NCI-H128 (cell line): ENCODE data around the gene MDFI.

Experiments used
- DNase-seq: peaks from one replicate; lab custom pipeline; 2025; ENCODE audit not compliant: unreplicated experiment; lab: John Stamatoyannopoulos, UW

MDFI gene

DNA sequence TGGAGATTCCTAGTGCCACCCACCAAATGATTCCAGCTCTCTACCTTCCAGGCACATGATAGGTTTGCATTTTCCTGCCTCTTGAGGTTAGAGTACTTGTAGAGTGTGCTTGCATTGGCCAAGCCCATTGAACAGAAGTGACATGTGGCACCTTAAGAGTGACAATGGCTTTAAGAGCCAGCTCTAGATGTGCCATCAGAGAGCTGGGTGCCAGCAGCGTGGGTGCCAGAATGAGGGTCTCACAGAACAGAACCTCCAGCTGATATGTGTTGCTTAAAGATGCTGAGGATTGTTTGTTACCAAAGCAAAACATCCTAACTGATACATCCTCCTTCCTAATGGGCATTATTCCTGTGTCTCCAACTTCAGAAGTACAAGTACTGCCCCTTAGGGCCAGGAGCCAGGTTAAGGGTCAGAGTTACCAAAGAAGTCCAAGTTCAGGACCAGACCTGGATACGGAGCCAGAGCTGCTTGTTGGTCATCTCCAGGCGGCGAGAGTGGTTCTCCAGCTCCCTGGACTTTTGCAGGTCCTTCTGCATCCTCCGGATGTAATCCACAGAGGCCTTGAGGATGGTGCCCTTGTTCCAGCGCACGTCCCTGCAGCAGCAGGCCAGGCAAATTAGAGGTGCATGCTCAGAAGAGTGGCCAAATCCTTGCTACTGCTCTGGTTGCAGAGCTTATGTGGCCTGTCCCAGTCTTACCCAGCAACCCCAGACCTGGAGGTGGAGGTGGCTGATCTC is 47.5 kb downstream of the MDFI start:
- no peak for DNase-seq

DNA sequence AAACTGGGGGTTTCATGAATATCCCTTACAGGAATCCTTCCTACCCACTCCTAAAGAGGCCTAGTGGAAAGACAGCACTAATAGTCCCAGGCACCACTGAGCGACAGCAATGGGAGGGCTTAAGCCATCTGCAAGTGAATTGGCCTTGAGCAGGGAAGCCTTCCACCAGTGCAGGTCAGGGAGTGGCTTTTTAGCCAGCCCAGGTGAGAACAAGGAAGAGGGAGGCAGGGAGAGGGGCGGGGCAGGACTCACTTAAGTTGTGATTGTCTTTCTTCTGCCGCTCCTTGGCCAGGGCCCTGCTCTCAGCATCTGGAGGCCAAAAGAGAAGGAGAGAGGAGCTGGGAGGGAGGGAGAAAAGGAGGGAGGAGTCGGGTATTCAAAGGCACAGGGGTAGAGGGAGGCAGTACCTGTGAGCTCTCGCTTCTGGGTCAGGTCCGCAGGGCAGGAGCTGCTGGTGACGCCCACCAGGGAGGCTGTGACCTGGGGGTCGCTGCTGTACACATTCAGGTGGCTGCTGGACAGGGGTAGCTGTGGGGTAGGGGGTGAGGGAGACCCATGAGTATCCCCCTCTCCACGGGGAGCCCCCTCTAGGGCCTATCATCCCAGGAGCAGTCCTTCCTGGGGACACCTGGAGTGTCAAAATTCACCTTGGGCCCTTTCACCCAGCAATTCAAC is 49.4 kb downstream of the MDFI start:
- DNase-seq, result no peak

GRCh38 chr6:41688256-41688965 is 50.1 kb downstream of the MDFI start:
- DNase-seq, result no peak

- DNase-seq, result no peak
These were observed 51.1 kb downstream of the MDFI start for GRCh38 chr6:41689171-41690008.

DNA sequence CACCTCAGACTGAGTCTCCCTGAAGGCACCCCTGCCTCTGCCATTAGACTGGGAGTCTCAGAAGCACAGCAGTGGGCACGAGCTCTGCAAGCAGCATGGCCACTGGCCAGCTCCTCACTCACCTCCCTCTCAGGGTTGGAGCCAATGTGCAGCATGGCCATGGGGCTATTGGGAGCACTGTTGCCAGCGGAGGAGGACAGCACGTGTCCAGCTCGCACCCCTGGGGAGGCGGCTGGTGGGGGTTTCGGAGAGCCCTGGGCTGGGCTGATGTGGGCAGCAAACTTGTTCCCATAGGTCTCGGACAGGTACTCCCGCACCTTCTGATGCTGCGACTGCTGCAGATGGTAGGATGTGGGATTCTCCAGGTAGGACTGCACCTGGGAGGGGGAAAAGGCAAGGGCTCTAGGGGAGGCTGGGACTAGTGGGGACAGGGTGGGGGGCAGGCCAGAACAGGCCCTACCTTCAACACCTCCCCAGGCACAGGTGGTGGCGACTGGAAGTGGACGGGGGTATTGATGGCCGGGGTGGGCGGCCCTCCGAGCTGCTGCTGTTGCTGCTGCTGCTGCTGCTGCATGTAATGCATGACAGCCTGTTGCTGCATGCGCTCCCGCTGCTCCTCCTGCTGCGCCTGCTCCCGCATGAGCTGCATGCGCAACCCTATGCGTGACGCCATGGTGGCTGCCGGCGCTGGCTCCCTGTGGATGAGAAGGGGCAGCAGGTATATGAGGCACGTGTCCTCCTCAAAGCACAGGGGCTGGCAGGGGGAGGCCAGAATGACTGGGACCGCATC is 52.5 kb downstream of the MDFI start:
- no peak for DNase-seq

- DNase-seq, result no peak
These were observed 53.3 kb downstream of the MDFI start for GRCh38 chr6:41691426-41692079.

GRCh38 chr6:41692080-41692675 is 53.9 kb downstream of the MDFI start:
- no peak for DNase-seq

DNA sequence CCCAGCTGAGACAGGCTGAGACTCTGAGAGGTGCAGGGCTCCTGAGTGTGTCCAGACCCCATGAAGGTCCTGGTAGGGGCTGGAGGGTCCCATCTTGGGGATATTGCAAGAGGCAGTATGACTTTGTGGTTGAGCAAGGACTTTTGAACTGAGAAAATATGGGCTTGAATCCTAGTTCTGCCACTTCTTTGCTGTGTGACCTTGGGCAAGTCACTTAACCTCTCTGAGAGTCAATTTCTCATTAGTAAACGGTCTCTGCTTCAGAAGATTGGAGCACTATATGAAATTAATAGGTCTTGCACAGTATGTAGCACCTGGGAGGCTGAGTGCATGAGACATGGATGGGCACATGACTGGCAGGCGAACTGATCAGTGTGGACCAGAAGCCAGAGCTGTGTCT is 54.5 kb downstream of the MDFI start:
- no peak for DNase-seq

- no peak for DNase-seq
These were observed 55.3 kb downstream of the MDFI start for GRCh38 chr6:41693281-41694240.

DNA sequence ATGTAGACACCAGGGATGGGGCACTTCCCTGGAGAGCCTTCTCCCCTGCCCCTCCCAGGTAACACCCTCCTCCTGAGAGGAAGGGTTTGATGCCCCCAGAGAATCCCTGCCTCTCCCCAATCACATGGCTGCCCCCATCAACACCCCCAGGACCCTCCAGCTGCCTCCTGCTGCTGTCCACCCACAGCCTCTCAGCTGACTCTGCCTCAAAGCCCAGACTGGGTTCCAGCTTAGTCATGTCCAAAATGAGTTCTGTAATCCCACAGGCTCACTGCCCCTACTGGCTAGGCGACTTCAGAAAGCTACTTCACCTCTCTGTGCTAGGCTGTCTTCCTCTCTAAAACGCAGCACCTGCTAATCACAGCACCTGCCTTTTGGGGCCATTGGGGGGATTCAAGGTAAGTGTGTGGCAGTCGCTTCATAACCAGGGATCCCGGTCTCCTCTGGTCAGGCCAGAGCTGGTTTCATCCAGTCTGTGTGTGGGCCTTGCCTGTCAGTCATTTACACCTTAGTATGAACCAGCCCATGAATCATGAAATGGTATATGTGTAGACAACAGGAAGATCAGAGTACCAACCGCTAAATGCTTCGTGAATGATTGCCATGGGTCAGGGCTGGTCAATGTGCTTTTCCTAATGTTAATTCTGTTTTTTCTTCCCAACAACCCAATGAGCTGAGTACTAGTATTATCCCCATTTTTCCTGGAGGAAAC is 56.7 kb downstream of the MDFI start:
- no peak for DNase-seq

GRCh38 chr6:41695825-41696224 is 57.6 kb downstream of the MDFI start:
- no peak for DNase-seq

DNA sequence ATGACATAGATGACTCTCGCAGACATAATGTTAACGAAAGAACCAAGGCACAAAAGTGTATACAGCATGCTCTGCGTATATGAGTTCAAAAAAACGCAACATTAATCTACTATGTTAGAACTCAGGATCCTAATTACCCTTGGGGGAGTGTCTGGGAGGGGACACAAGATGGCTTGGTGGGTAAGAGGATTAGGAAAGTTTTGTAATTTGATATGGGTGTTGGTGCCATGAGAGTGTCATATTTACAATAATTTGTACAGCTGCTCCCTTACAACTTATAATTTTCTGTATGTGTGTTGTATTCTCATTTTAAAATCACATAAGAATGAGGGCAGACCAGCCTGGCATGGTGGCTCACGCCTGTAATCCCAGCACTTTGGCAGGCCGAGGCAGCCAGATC is 58.5 kb downstream of the MDFI start:
- no peak for DNase-seq

- no peak for DNase-seq
These were observed 59.9 kb downstream of the MDFI start for GRCh38 chr6:41697861-41698781.

- DNase-seq, result no peak
These were observed 60.8 kb downstream of the MDFI start for GRCh38 chr6:41699063-41699462.

DNA sequence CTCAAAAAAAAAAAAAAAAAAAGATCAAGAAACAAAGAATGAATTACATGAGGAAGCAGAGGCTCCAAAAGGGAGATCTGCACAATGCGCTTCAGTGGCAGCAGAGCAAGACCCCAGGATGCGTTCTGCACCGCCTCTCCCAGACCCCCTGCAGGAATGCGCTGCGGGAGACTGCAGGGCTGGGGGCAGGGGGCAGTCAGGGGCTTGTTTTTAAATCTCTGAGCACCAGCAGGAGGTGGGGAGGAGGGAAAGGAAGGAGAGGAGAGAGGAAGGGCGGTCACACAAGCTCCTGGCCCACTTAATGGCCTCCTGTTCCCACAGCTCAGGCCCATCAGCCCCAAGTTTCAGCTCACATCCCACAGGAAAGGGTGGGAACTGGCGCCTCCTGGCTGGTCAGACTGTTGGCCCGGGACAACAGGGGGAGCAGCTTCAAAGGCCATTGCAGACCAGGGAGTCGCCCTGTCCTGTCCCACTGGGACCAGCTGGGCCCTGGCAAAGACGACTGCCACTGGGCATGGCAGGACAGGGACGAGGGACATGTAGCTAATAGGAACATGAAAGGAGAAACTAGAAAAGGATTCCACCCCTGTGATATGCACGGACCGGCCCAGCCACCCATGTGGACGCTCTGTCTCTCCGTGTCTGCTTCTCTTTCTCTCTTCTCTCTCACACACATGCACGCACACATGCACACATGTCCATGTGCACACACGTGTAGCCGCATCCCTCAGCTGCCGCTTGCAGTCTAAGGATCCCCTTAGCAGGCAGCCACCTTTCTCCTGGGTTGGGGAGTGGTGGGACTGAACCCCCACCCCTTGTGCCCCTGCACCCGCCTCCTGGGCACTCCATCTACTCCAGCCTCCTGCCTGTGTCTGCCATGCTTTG is 62.4 kb downstream of the MDFI start:
- DNase-seq, result no peak
